Ramos (cell line): ENCODE measurements around the gene MSANTD4.
"Not testable (repeated sequence)": the region's sequence is repeated elsewhere in the genome, so short reads cannot be mapped to it uniquely, and the experiment has no call there.

Experiments
- in situ Hi-C: fragments of 300-500 bp; cut with MboI; formaldehyde crosslinking; loops from one replicate; pipeline ENCODE4 v1.14.3; 2022; ENCODE audit warnings: low sequenced_read_pairs; ENCODE audit not compliant: unreplicated experiment

Gene MSANTD4

GRCh38 chr11:106021967-106022794 is at the start of gene MSANTD4:
Gene MSANTD4, minus strand, starts transcription at chr11:106022240. Its CDS starts 11,323 bp downstream, at chr11:106010917.
- in situ Hi-C loops = loop anchor here (5.0 kb wide), 1 partner anchor 55 kb away; the partner anchor contains the start of genes AASDHPPT and KBTBD3

- in situ Hi-C loops = no loop called here
Measured at GRCh38 chr11:106070606-106071005, 48.6 kb upstream of the MSANTD4 start.

- in situ Hi-C loops = no loop called here
Measured at GRCh38 chr11:106063009-106063408, 41.0 kb upstream of the MSANTD4 start.

- in situ Hi-C loops = no loop called here
Measured at GRCh38 chr11:106061954-106062949, 40.2 kb upstream of the MSANTD4 start.

- in situ Hi-C loops = no loop called here
Measured at GRCh38 chr11:106061249-106061784, 39.3 kb upstream of the MSANTD4 start.

- in situ Hi-C loops = no loop called here
Measured at GRCh38 chr11:106059617-106060016, 37.6 kb upstream of the MSANTD4 start.

GRCh38 chr11:106058377-106058776 is 36.3 kb upstream of the MSANTD4 start:
- in situ Hi-C loops = not testable (repeated sequence)

GRCh38 chr11:106051103-106051502 is 29.1 kb upstream of the MSANTD4 start:
- in situ Hi-C loops = no loop called here

- in situ Hi-C loops = no loop called here
Measured at GRCh38 chr11:106049727-106050476, 27.9 kb upstream of the MSANTD4 start.

GRCh38 chr11:106047631-106048030 is 25.6 kb upstream of the MSANTD4 start:
- in situ Hi-C loops = no loop called here

GRCh38 chr11:106043540-106043939 is 21.5 kb upstream of the MSANTD4 start:
- in situ Hi-C loops = no loop called here

GRCh38 chr11:106032861-106033260 is 10.8 kb upstream of the MSANTD4 start:
- in situ Hi-C loops = no loop called here

- in situ Hi-C loops = no loop called here
Measured at GRCh38 chr11:106031936-106032335, 9.9 kb upstream of the MSANTD4 start.

GRCh38 chr11:106031202-106031810 is 9.3 kb upstream of the MSANTD4 start:
- in situ Hi-C loops = no loop called here

GRCh38 chr11:106030609-106031008 is 8.6 kb upstream of the MSANTD4 start:
- in situ Hi-C loops = no loop called here

- in situ Hi-C loops = loop anchor here (5.0 kb wide), 1 partner anchor 54 kb away; the partner anchor contains the start of genes AASDHPPT and KBTBD3
Measured at GRCh38 chr11:106022795-106023275, 795 bp upstream of the MSANTD4 start.

GRCh38 chr11:106021181-106021966 is 666 bp downstream of the MSANTD4 start:
- in situ Hi-C loops = loop anchor here (5.0 kb wide), 1 partner anchor 56 kb away; the partner anchor contains the start of genes AASDHPPT and KBTBD3

- in situ Hi-C loops = no loop called here
Measured at GRCh38 chr11:106017093-106017492, 4.9 kb downstream of the MSANTD4 start.
